ENCODE measurements around the gene UPF2.
"Not testable (repeated sequence)": the region's sequence is repeated elsewhere in the genome, so short reads cannot be mapped to it uniquely, and the experiment has no call there.

Gene UPF2

GRCh38 chr10:12042409-12042796, 206 bp downstream of the UPF2 start:
- peak; percentile 38 for DNase-seq (ENCODE audit: low read depth)

GRCh38 chr10:12041766-12042408, 722 bp downstream of the UPF2 start:
- peak; percentile 2 for DNase-seq (ENCODE audit: low read depth)

- DNase-seq (ENCODE audit: low read depth): no peak
These were observed 6.4 kb downstream of the UPF2 start for GRCh38 chr10:12036073-12036655.

- no peak for DNase-seq (ENCODE audit: low read depth)
These were observed 11.2 kb downstream of the UPF2 start for GRCh38 chr10:12031404-12031803.

GRCh38 chr10:12027539-12027938, 15.1 kb downstream of the UPF2 start:
- no peak for DNase-seq (ENCODE audit: low read depth)

GRCh38 chr10:12025591-12025990, 17.0 kb downstream of the UPF2 start:
- DNase-seq (ENCODE audit: low read depth): no peak

GRCh38 chr10:12022580-12023257, 19.9 kb downstream of the UPF2 start:
- DNase-seq (ENCODE audit: low read depth): no peak

GRCh38 chr10:12020574-12020973, 22.0 kb downstream of the UPF2 start:
- no peak for DNase-seq (ENCODE audit: low read depth)

GRCh38 chr10:12019283-12019971, 23.2 kb downstream of the UPF2 start:
- no peak for DNase-seq (ENCODE audit: low read depth)

- no peak for DNase-seq (ENCODE audit: low read depth)
These were observed 23.9 kb downstream of the UPF2 start for GRCh38 chr10:12018438-12019282.

GRCh38 chr10:12013926-12014325, 28.7 kb downstream of the UPF2 start:
- no peak for DNase-seq (ENCODE audit: low read depth)

- not testable (repeated sequence) for DNase-seq (ENCODE audit: low read depth)
These were observed 29.2 kb downstream of the UPF2 start for GRCh38 chr10:12013391-12013790.

- DNase-seq (ENCODE audit: low read depth): no peak
These were observed 32.3 kb downstream of the UPF2 start for GRCh38 chr10:12010353-12010752.

- not testable (repeated sequence) for DNase-seq (ENCODE audit: low read depth)
These were observed 33.8 kb downstream of the UPF2 start for GRCh38 chr10:12008842-12009241.

- DNase-seq (ENCODE audit: low read depth): no peak
These were observed 35.9 kb downstream of the UPF2 start for GRCh38 chr10:12006671-12007070.

- no peak for DNase-seq (ENCODE audit: low read depth)
These were observed 48.7 kb downstream of the UPF2 start for GRCh38 chr10:11993834-11994468.

- DNase-seq (ENCODE audit: low read depth): no peak
These were observed 53.7 kb downstream of the UPF2 start for GRCh38 chr10:11988924-11989323.

GRCh38 chr10:11986593-11987216, 55.9 kb downstream of the UPF2 start:
- DNase-seq (ENCODE audit: low read depth): peak; percentile 34

- no peak for DNase-seq (ENCODE audit: low read depth)
These were observed 60.4 kb downstream of the UPF2 start for GRCh38 chr10:11982253-11982652.

- no peak for DNase-seq (ENCODE audit: low read depth)
These were observed 66.8 kb downstream of the UPF2 start for GRCh38 chr10:11975795-11976194.

GRCh38 chr10:11972523-11972922, 70.1 kb downstream of the UPF2 start:
- DNase-seq (ENCODE audit: low read depth): not testable (repeated sequence)

Measured in stimulated activated CD8-positive, alpha-beta memory T cell treated with anti-CD3 and anti-CD28 coated beads, Interleukin-4, amount 100 ng/mL, for 24 hours (primary cell).